Esophagus muscularis mucosa (tissue), 3 donors: Measurements from ENCODE around the gene STK40.

ENCODE experiments used
- CTCF ChIP-seq, 3 experiments: fragments of 200-600 bp in 2 of 3; fragments of 450-650 bp in 1 of 3; sonication (generic) in 2 of 3; IDR thresholded peaks; one replicate each; pipeline ENCODE4 v1.5.1; 2017 to 2019; ENCODE audit warnings: antibody characterized with exemption in 3 of 3, mild to moderate bottlenecking in 2 of 3, moderate library complexity in 1 of 3
- POLR2A ChIP-seq: fragments of 450-650 bp; IDR thresholded peaks from one replicate; pipeline ENCODE4 v1.6.1; 2017; ENCODE audit warnings: antibody characterized with exemption, moderate library complexity, mild to moderate bottlenecking, low read depth

GRCh38 chr1:36372617-36373016 is 13.1 kb downstream of the STK40 start:
- no peak for TF ChIP-seq CTCF (IDR thresholded peaks at IDR 0.05)
- TF ChIP-seq POLR2A, result no peak
